Caki2 (cell line): ENCODE measurements around the gene ADORA2B. TPM values are rescaled to one million over a fixed set of nuclear protein-coding genes. Genes with fewer than 3 reads are reported as not detected.

ENCODE experiments used
- DNase-seq: peaks from one replicate; pipeline ENCODE4 v3.0.0-alpha.2; 2015; ENCODE audit warnings: low read depth
- in situ Hi-C: cut with HindIII; loops from 2 replicates; pipeline ENCODE4 v1.10.0; 2016; ENCODE audit warnings: low sequenced_read_pairs, low pct_unique_long_range_greater_than_20kb, mixed read lengths
- total RNA-seq: library from RNA; depleted of rRNA; stranded (reverse); fragments of >200 nt; shearing (Covaris generic); gene quantifications from 2 replicates; pipeline ENCODE4 v1.2.3, GENCODE V29; 2014; ENCODE audit warnings: low replicate concordance

Gene ADORA2B
- total RNA-seq, 1 experiment from 2014 or later = 57.2 TPM

DNA sequence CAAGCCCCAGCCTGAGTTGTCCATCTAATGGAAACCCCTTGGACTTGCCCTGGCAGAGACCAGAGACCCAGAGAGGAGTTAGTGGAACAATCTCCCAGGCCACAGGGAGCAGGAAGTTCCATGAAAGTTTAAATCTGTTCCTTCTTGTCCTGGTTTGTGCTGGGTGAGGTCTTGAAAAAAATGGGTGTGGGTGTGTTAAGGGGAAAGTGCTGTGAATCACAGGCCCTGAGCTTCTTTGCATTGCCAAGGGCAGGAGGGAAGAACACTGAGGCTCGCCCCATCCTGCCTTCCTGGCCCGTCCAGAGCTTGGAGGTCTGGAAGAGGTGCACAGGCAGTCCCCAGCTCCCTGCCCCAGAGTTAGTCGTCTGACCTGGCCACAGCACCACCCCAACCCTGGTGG lies 2.3 kb downstream of the ADORA2B start:
- in situ Hi-C loops = no loop called here
- DNase-seq = no peak

DNA sequence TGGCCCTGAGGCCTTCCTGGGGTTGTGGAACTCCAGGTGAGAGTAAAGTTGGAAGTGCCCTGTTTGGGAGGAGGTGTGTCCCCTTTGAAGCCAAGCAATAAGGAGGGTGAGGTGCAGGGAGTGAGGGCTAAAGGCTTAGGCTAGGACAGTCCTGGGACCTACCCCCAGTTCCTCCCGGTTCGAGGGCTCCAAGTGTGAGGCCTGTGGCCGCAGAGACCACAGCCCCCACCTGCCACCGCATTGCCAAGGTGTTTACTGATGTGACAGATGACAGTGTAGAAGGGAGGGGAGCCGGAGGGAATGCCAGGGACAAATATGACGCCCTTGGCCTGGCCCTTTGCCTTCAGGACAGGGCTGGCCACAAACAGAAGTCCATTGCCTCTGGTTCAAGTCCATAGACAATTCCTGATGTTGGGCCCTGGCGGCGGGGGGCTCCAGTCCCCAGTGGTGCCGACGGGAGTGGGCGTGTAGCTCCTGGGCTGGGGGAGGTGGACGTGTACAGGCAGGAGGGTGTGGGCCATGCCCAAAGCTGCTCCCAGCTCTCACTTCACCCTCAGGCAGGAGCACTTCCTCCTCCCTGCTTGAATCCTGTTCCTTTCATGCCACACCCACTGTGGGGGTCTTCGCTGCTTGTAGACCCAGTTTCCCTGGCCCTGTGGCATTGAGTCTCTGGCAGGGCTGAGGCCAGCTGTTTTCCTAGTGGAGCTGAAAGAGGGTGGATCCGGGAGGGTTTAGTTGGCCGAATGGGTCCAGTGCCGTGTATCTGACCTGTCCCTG lies 3.2 kb downstream of the ADORA2B start:
- in situ Hi-C loops = no loop called here

DNA sequence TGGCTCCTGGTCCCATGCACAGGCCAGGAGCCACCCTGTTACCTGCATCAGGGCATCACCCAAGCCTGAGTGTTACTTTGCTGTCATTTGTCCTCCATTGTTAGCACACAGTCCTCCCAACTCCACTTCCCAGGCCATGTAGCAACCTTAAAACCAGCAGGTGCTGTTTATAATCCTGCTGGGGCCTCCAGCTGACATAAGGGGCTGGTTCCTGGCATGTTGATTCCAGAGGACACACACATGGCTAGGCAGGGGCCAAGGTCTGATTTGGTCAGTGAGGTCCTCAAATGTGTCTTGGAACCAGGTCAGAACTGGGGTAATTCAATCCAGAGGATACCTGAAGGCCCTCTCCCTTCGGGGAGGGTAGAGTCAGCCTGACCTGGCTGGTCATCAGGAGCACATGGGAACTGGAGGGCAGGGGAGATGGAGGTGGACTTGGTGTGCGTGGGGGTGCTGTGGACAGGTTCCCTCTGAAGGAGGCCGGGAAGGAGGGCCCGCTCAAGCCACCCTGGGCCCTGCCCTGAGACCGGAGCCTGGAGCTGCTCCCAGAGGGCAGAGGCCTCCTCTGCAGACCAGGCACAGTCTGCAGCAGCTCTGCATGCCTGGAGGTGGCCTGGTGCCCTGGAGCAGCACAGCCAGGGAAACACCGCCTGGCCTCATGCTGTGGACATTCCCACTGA lies 6.6 kb downstream of the ADORA2B start:
- in situ Hi-C loops = no loop called here
- no peak for DNase-seq

More for the DNA sequence above, 3.2 kb downstream of the ADORA2B start:
- no peak for DNase-seq

DNA sequence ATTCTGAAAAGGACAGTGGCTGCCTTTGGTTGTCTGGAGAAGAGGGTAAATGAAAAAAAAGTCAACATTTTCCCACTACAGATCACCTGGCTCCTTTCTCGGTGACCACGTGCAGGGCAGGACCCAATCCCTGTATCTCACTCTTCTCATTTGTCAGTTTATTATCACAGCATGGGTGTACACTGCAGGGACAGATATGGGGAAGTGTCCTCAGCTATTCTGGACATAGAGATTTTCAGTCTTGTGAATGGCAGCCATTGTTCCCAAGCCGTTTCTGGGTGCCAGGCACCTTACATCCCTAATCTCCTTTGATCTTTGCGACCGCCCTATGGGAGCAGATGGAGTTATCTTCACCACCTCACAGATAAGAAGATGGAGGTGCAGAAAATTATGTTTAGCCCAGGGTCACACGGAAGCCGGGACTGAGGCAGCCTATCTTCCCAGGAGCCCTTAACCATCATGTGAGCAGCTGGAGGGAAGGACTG lies 7.2 kb downstream of the ADORA2B start:
- no peak for DNase-seq
- in situ Hi-C loops = no loop called here

DNA sequence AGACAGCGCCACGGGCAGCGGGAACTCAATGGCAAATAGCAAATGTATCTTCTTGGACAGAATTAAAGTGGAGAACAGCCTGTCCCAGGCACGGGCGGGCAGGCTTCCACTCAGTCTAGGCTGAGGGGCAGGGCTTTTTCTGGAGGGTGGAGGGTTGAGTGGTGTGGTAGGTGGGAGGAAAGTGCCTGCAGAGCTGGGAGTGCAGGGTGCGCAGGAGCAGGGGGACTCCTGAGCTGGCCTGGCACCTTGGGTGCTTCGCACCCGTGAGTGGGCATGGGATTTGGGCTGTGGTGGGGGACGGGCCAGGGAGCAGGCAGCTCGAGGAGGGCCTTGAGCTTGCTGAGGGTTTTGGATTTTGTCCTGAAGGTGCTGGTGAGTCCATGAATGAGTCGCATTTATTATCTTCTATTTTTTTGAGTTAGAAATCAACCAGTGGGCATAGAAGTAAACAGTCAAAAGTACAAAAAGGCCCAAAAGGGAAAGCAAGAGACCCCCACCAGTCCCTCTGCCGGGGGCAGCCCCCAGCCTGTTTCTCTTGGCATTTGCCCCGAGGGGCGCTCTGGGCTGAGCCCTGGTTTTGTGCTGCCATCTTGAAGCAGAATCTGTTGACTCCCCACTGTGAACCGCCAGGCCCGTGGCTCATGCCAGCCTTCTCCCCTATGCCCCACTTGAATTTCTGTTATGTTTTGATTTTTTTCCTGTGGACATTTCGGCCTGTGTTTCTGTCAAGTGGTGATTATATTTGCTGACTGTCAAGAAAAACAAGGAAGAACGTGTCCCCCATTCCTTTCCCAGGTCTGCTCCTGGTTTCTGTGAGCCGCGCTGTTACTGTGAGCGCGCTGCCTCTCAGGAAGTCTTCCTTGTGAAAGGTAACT lies 8.2 kb downstream of the ADORA2B start:
- no peak for DNase-seq
- in situ Hi-C loops = no loop called here

DNA sequence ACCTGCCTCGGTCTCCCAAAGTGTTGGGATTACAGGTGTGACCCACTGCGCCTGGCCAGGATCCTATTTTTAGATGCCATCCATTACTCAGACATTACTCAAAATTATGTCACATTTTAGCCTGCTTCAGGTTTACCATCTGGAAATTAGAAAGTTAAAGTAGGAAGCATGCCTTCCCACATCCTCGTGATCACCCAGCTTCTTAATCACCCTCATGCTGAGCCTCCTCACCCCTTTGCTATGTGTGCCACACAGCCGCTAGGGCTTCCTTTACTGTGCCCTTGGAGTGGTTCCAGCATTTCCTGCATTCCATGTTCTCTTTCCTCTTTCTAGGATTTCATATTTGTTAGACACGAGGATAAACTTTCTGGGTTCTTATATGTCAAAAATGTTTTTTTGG lies 9.3 kb downstream of the ADORA2B start:
- in situ Hi-C loops = no loop called here

DNA sequence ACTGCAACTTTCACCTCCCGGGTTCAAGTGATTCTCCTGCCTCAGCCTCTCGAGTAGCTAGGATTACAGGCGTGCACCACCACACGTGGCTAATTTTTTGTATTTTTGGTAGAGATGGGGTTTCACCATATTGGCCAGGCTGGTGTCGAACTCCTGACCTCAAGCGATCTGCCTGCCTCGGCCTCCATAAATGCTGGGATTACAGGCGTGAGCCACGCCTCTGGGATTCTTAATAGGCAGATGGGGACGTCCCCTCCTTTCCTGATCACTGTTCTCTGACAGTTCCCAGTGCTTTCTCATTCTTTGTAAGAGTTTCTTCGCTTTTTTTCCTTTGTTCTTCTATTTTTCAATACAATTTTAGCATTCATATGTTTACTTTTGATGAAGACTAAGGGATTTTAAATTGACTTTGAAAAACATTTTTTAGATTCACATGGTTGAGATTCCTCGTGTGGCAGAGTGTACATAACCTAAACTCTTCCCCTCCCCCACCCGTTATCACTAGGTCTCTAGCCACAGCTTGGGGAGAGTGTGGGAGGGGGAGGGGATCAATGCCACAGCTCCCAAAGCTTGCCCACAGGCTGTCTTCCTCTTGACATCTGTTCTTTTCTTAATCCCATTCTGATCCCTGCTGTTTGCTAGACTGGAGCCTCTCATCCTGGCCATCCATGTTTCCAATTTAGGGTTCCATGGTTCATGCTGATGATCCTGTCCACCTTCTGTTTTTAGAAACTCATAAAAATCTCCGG lies 11.0 kb downstream of the ADORA2B start:
- in situ Hi-C loops = no loop called here
- DNase-seq = no peak

More for the DNA sequence above, 9.3 kb downstream of the ADORA2B start:
- peak; percentile 57 for DNase-seq

DNA sequence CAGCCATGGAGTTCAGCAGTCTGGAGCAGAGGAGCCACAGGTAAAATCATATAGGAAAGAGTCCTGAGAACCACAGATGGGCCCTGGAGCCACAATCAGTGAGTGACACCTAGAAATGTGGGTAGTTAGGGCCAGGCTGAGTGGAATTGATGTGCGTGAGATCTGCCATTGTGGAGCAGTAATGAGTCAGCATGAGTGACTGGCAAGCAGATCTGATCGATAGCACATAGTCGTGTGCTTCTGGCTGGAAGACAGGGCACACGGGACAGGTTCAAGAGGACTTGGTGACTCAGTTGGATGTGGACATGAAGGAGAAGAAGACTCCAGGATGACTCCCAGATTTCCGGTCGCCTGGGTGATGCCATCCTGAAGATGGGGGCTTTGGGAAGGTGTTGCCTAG lies 12.3 kb downstream of the ADORA2B start:
- in situ Hi-C loops = no loop called here
- no peak for DNase-seq

DNA sequence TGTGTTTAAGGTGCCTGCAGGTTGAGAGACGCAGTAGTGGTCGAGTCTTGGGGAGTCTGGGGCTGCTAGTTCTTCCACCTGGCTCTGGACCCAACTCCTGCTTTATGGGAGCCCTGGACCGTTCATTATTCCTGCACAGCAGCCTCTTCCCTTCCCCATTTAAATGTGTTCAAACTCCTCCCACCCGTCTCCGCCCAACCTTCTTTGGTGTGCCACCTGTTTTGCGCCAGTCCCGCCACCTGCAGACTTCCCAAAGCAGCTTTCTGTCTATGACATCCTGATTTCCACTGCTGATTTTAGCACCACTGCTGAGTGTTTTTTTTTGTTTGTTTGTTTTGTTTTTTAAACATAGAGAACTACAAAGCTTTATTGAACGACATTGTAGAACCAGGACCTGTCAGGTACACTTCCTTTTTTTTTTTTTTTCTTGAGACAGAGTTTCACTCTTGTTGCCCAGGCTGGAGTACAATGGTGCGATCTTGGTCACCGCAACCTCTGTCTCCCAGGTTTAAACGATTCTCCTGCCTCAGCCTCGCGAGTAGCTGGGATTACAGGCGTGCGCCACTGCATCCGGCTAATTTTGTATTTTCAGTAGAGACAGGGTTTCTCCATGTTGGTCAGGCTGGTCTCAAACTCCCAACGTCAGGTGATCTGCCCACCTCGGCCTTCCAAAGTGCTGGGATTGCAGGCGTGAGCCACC lies 12.8 kb downstream of the ADORA2B start:
- in situ Hi-C loops = no loop called here
- no peak for DNase-seq

DNA sequence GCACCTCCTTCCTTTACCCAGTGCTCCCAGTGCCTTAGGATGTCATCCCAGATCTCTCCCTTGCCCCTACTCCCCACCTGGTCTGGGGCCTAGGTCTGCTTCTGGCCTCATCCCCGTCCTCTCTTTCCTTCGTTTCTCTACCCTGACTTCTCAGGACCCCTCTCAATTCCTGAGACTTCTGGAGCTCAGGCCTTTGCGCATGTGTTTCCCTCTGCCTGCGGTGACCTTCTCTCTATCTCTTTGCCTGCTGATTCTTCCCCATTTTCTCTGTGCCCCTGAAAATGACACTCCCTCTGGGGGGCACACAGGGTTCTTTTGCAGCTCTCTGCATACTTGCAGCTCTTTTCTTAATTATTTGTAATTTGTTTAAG lies 13.5 kb downstream of the ADORA2B start:
- in situ Hi-C loops = no loop called here
- DNase-seq = no peak

DNA sequence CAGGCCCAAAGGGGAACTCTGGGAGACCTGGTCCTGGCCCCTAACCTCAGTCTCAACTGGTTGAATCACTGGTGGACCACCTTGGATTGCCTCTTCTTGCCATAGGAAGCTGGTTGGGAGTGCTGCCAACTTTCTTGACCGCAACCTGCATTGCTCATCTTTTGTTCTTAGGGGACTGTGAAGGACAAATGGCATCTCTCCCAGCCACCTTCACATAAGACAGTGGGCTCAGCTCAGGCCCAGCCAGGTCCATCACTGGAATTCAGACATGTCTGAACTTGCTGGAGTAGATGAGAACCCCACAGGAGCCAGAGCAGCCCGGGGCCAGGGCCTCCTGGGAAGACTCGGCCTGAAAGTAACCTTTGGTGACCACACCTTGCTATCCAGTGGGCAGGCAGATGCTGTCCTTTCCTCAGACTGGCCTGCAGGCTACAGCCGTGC lies 18.8 kb downstream of the ADORA2B start:
- in situ Hi-C loops = no loop called here
- peak; percentile 97 for DNase-seq

DNA sequence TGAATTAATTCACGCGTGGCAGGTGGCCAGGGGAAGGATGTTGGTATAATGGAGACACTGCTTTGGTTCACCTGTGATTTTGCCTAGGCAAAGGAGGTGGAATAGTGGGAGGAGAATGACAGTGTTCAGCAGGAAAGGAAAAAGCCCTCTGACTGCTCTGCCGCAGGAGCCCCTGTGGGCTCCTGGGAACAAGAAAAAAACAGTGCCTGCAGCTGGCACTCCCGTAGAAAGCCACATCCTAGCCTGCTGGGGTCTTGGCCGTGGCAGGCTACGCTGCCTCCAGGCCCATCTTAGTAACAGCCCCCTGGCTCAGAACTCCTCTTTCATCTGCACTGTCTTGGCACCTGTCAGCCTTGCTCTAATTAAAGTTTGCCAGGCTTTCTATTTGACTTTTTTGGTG lies 20.6 kb downstream of the ADORA2B start:
- in situ Hi-C loops = no loop called here
- DNase-seq = no peak

DNA sequence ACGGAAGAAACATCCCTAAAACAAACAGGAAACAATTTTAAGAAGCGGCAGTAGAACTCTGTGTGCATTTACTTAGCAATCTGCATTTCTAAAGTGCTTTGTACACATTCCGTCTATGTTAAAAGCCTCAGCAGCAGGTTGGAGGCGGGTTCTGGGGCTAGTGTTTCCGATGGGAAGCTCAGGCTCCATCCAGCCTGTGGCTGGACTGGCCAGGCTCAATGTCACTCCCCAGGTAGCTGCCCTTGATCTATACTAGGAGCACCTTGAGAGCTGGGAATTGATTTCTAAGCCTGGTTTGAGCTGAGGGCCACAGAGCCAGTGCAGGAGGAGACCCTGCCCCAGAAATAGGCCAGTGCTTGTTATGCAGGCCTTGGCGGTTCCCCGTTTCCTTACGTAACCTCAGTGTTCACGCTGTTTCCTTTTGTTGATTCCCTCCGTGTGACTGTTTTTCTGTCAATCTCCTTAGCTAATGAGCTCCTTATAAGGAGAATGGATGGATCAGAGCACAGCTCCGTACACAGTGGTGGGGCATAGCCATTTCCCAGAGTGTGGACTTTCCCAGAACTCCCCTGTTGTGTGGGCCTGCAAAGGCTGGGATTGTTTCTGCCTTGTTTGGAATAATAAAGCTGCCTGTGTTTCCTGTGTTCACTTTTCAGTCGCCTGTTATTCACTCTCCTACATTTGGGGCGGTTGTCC lies 21.4 kb downstream of the ADORA2B start:
- no peak for DNase-seq

DNA sequence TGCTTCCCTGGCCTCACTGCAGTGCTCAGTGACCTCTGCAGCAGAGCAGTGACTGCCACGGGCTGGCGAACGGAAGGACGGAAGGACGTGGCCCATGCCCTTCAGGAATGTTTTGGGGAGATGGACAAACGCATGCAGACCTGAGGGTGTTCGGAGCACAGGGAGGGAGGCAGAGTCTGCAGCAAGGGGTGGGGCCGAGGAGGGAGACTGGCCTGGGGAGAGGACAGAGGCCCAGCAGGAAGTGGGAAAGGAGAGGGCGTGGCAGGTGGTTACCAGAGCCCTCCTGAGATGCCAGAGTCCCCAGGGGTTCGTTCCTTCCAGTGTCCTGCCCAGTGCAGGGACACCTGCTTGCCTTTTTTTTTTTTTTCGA lies 21.9 kb downstream of the ADORA2B start:
- in situ Hi-C loops = no loop called here

More for the DNA sequence above, 21.4 kb downstream of the ADORA2B start:
- in situ Hi-C loops = no loop called here

DNA sequence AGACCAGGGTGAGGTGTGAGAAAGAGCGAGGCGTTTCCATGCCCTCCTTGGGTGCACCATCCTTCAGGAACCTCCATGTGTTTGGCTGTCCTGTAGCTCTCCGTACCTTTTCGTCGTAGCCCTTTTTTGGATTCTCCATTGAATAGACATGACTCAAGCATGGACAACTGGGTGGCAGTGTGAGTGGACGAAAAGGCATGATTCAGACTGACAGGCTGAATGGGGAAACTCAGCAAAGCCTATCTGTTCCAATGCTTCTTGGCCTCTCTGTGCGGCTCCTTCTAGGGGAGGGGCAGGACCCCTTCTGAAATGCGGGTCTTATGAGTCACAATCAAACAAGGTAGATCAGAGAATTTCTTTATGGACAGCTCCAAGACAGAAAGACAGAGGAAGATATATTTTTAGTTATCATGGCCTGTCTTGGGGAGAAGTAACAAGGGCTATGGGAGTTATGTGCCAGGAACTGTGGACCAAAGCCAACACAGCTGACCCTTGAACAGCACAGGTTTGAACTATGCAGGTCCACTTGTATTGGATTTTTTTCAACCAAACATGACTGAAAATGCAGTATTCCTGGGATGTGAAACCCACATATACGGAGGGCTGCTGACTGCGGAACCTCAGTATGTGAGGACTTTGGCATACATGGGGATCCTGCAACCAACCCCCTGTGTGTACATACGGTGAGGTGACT lies 22.9 kb downstream of the ADORA2B start:
- in situ Hi-C loops = no loop called here

More for the DNA sequence above, 21.9 kb downstream of the ADORA2B start:
- DNase-seq = peak; percentile 82

DNA sequence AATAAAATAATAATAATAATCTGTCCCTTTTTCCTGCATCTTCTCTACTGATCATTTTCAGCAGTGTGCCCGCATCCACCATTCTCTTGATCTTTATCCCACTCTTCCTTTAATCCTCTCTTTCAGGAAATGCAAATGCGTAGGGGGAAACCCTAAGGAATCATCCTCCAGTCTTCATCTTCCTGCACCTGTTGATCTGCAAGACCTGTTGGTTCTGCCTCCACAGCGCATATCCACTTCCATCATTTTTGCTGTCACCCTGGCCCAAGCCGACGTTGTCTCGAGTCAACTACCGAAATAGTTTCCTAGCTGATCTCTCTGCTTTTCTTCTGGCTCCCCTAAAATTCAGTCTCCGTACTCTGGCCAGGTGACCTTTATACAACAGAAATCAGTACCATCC lies 24.5 kb downstream of the ADORA2B start:
- in situ Hi-C loops = no loop called here
- no peak for DNase-seq

More for the DNA sequence above, 22.9 kb downstream of the ADORA2B start:
- no peak for DNase-seq
